Stimulated activated CD4-positive, alpha-beta T cell treated with anti-CD3 and anti-CD28 coated beads, Interleukin-2, amount 100 ng/mL, for 24 hours (primary cell): ENCODE data around the gene CLDN11.

Source experiments
- DNase-seq, 2 donors: peaks; one replicate each; pipeline ENCODE4 v3.0.0-alpha.2; 2020

CLDN11 gene

DNA sequence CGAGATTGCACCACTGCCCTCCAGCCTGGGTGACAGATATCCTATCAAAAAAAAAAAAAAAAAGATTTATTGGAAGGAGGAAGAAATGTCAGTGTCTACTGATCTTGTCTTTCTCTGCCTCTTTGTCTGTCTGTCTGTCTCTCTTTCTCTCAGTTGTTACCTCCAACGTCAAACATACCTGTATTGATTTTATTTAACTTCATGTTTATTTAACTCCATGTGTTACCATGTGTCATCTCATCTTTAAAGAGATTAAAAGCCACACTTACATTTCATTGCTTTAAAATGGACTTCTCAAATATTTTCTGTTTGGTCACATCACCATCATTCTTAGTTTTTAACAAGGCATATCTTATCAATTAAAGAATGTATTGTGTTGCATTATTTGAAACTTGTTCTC, 9.4 kb downstream of the CLDN11 start:
- DNase-seq = no peak

- DNase-seq = no peak
Measured at GRCh38 chr3:170429050-170429449, 10.4 kb downstream of the CLDN11 start.

GRCh38 chr3:170431054-170431453, 12.4 kb downstream of the CLDN11 start:
- DNase-seq = no peak

DNA sequence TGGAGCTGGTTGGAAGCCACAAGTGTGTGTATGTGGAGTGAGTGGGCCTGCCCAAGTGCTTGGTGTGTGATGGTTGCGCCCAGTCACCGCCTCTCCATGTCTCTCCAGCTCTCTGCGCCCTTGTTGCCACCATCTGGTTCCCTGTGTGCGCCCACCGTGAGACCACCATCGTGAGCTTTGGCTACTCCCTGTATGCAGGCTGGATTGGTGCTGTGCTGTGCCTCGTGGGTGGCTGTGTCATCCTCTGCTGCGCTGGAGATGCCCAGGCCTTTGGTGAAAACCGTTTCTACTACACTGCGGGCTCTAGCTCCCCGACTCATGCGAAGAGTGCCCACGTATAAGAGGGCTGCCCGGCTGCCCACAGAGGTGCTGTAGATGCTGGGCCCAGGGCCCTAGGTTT, 13.7 kb downstream of the CLDN11 start:
- DNase-seq = no peak

DNA sequence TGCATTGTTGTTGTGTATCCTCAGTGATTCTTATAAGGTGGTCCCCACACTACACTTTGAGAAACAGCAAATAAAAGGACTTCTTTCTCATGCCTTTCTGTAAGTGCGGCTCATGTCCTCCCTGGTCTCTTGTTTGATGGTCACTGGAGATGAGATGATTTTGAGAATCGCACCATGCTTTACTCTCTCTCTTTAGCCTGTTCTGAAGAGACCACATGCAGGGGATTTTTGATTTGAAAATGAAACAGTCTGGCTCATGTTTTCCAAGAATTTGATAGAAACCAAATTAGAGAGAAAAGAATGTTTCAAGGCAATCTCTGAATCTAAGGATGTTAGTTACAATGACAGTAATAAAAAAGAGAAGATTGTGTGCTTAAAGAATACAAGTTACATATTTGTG, 18.0 kb downstream of the CLDN11 start:
- no peak for DNase-seq

GRCh38 chr3:170437176-170437575, 18.5 kb downstream of the CLDN11 start:
- no peak for DNase-seq

- no peak for DNase-seq
Measured at GRCh38 chr3:170437696-170438407, 19.2 kb downstream of the CLDN11 start.

DNA sequence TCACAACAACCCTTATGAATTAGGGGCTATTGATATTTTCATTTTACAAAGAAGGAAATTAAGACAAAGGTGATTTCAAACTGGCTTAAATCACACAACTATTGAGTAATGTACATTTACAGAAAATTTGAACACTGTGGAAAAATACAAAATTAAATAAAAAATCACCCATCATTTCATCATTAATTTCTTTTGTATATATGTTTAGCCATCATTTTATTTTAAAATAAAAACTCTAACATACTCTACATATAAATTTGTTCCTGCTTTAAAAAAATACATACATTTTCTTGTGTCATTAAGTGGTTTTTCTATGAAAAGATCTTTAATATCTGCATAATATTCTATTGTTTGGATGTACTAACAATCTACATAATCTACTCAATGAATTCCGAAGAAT, 20.2 kb downstream of the CLDN11 start:
- DNase-seq = no peak

- no peak for DNase-seq
Measured at GRCh38 chr3:170440344-170440743, 21.7 kb downstream of the CLDN11 start.

- no peak for DNase-seq
Measured at GRCh38 chr3:170441412-170441811, 22.7 kb downstream of the CLDN11 start.

GRCh38 chr3:170442947-170443346, 24.3 kb downstream of the CLDN11 start:
- no peak for DNase-seq

- DNase-seq = no peak
Measured at GRCh38 chr3:170443457-170443856, 24.8 kb downstream of the CLDN11 start.

DNA sequence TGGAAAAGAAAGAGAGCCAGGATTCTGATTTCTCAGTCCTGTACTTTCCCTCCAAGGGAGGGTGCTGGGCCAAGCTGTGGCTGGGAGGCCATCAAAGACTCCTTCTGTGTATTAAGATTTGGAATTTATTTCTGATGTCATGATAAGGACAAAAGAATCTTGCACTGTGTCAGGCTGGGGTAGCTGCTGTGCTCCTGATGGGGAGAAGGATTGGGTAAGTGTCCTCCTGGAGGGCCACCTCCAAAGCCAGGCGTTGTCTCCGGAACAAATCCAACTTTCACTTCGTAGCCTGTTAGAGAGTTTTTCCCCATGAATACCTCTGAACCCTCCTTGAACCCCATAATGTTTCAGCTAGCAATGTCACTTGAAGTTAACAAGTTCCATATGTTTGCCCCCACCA, 29.9 kb downstream of the CLDN11 start:
- no peak for DNase-seq

- no peak for DNase-seq
Measured at GRCh38 chr3:170450039-170450438, 31.4 kb downstream of the CLDN11 start.

DNA sequence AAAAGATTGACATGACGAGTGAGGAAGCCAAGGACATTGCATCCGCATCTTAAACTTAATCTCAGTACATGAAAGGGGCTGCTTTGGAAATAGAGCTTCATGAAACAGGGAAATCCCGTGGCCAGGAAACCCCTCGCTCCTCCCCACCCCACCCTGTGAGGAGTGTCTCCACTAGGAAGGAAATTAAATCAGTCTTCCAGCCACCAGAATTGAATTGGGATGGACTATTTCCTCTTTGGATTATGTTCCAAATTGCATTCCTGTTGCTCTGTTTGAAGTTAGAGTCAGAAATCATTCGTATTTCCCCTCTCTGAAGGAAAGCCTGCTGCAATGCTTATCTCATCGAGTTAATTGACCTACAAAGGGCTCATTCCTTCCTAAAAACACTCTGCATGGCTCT, 35.8 kb downstream of the CLDN11 start:
- DNase-seq = no peak

- no peak for DNase-seq
Measured at GRCh38 chr3:170458285-170458684, 39.6 kb downstream of the CLDN11 start.

DNA sequence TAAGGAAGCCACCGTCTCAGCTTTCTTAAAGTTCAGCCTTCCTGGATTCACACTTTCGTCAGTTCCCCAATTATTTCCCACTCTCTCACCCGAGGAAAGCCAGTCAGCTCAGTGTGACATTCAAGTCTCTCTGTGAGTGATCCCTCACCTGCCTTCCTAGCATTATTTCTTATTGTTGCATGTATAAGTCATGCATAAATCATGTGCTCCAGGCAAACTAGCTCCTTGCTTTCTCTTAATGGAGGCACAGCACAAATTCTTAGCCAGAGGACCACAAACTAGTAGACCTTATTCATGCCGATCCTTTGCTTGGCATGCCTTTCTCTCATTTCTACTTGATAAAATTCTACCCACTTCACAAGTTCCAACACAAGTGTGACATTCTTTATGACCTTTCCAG, 44.3 kb downstream of the CLDN11 start:
- DNase-seq = no peak

DNA sequence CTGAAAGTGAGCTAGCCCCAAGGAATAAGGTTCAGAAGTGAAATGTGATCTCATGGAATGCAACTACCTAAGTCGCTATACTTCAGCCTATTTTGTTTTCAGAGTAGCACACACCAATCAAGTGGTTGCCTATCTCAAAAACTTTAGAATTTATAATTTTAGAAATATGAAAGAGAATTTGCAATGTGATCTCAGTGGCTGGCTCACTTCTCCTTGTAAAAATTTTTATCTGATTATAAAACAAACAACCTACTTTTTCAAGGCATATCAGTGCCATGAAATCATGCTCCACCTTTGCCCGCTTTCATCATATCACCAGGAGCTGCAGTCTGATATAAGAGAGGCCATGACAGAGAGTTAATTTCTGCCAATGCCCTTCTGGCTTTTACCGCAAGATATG, 47.3 kb downstream of the CLDN11 start:
- DNase-seq = no peak

DNA sequence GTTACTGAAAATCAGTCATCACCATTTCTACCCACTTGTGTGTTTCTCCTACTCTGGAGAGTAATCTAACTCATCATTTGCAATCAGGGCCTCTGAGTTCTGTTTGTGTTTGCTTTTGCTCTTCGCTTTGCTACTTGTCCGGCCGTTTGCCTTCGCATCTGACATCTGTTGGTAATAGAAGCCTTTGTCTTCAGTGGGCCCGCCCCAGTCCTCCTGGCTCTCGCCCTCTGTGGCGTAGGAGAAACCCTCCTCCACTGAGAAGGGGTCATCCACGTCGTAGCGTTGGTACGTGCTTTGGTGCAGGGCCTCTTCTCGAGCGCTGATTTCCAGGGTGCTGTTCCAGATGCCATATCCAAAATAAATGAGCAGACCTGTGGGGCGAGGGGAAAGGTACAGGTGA, 48.3 kb downstream of the CLDN11 start:
- no peak for DNase-seq

- DNase-seq = no peak
Measured at GRCh38 chr3:170467571-170468147, 49.0 kb downstream of the CLDN11 start.

GRCh38 chr3:170469151-170470062, 50.7 kb downstream of the CLDN11 start:
- no peak for DNase-seq

DNA sequence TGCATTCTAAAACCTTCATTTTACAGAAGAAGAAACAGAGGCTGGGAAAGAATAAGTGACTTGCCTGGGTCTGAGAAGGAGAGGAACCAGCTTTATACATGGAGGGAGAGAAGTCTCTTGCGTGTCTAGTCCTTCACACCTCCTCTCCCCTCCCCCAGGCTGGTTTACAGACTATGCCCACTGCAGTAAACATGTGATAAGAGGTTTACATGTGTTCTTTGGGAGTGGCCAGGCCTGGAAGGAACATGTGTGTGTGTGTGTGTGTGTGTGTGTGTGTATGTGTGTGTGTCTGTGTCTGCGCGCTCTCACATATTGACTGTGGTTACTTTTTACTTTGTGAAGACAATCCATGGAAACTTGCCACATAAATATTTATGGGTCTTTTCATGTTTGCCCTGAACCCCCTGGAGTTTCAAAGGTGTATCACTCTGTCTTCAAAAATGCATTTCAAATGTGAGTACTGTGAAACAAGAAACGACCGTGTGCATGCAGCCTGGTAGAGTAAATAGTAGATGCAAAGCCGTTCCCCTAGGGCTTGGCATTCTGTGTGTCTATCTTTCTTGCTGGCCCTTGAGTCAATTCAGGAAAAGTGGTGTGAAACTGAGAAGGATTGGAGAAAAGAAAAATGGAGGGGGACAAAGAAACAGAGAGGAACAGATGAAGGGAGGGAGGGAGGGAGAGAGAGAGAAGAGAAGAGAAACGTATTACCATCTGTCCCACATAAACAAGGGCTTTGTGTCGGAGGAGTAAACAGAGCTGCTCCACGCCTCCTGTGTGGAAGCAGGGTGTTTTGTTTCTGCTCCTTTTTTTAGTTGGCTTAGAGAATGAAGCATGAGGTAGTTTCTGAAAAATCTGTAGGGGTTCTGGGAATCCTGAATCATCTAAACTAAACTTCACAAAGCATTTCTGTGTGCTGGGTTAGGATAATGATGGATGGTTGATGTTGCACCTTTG, 51.7 kb downstream of the CLDN11 start:
- no peak for DNase-seq

DNA sequence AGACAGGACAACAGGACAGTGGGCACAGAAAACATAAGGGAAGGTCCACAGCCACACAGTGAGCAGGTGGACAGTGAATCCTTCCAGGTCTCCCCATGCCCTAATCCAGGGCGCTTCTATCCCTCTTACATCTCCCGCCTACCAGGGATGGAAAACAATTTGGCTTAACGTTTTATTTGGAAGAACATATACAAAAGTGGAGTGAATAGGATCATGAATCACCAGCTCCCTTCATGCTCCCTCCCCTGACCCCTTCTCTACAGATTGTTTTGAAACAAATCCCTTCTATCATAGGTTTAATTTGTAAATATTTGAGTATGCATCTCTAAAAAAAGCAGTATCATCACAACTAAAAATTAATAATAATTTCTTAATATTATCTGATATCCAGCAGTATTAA, 52.5 kb downstream of the CLDN11 start:
- DNase-seq = no peak
